GM12878 (cell line): Measurements from ENCODE around the gene ENOX2. TPM values are rescaled to one million over a fixed set of nuclear protein-coding genes. Genes with fewer than 3 reads are reported as not detected.

Experiments
- ATAC-seq: fragments of 200-7000 bp; cut with Tn5 transposase; 3 replicates; pipeline ENCODE4 v1.9.1; 2020; ENCODE audit warnings: mild to moderate bottlenecking, moderate library complexity
- BruUV-seq: library from RNA; stranded (reverse); fragments of 400-500 nt; replicated peaks from 2 replicates; lab custom pipeline; 2021; lab: Mats Ljungman, UMichigan
- CTCF ChIA-PET: fragments of 300-600 bp; sonication (Branson Sonifier 250); formaldehyde crosslinking; extraction: SDS; loops from one replicate; lab custom pipeline; 2021; ENCODE audit warnings: inconsistent platforms; lab: Yijun Ruan, JAX
- POLR2A ChIA-PET: fragments of 350-600 bp; formaldehyde crosslinking; extraction: SDS; loops from one replicate; lab custom pipeline; 2021; ENCODE audit warnings: inconsistent platforms; lab: Charles Lee
- RAD21 ChIA-PET: fragments of 300-600 bp; sonication (Branson Sonifier 250); formaldehyde crosslinking; loops from one replicate; lab custom pipeline; 2023; ENCODE audit warnings: antibody characterized with exemption; ENCODE audit not compliant: unreplicated experiment; lab: Charles Lee
- SMC1A ChIA-PET: fragments of 300-600 bp; sonication (Branson Sonifier 250); formaldehyde crosslinking; loops from one replicate; lab custom pipeline; 2023; ENCODE audit not compliant: unreplicated experiment, uncharacterized antibody; lab: Charles Lee
- DNase-seq: peaks from one replicate; pipeline ENCODE4 v3.0.0-alpha.2; 2011; ENCODE audit warnings: low read depth, low spot score
- FAIRE-seq: peaks from 3 replicates; lab custom pipeline; 2011; peaks lifted over from hg19 to GRCh38; lab: Jason Lieb, UNC
- H2AFZ ChIP-seq: 2 replicates; pipeline ENCODE4 v1.6.0; 2011; ENCODE audit warnings: low read depth, low read length, control low read depth; ENCODE audit not compliant: control insufficient read depth
- H3K27ac ChIP-seq: 2 replicates; pipeline ENCODE4 v1.5.1; 2011; ENCODE audit warnings: control low read depth; ENCODE audit not compliant: control insufficient read depth, insufficient read depth
- H3K27me3 ChIP-seq, 2 experiments: replicated peaks in 1 of 2; 2 replicates each; pipeline versions ENCODE4 v1.6.0 to v1.6.1; 2011; ENCODE audit warnings: low read length in 1 of 2; ENCODE audit not compliant: control insufficient read depth in 2 of 2, insufficient read depth in 2 of 2
- H3K36me3 ChIP-seq, 2 experiments: 2 replicates each; pipeline ENCODE4 v1.5.1; 2011; ENCODE audit warnings: low read length in 1 of 2; ENCODE audit not compliant: control insufficient read depth in 2 of 2, insufficient read depth in 2 of 2
- H3K4me1 ChIP-seq: 2 replicates; pipeline ENCODE4 v1.6.1; 2011; ENCODE audit warnings: mild to moderate bottlenecking, low read length, moderate library complexity, mixed read lengths; ENCODE audit not compliant: control insufficient read depth, insufficient read depth
- H3K4me2 ChIP-seq: 2 replicates; pipeline ENCODE4 v1.6.0; 2011; ENCODE audit warnings: control low read depth; ENCODE audit not compliant: control insufficient read depth, insufficient read depth
- H3K4me3 ChIP-seq: fragments of 200-600 bp; sonication (generic); 2 replicates; pipeline ENCODE4 v1.5.1; 2016
- H3K79me2 ChIP-seq: 2 replicates; pipeline ENCODE4 v1.6.0; 2011; ENCODE audit warnings: low read length; ENCODE audit not compliant: control insufficient read depth, insufficient read depth
- H3K9ac ChIP-seq: 2 replicates; pipeline ENCODE4 v1.8.0; 2011; ENCODE audit warnings: low read length, control low read depth, mixed read lengths; ENCODE audit not compliant: control insufficient read depth, insufficient read depth
- H3K9me3 ChIP-seq: replicated peaks from 3 replicates; pipeline ENCODE4 v1.5.1; 2011; ENCODE audit warnings: mild to moderate bottlenecking, low read length; ENCODE audit not compliant: control insufficient read depth, insufficient read depth
- H4K20me1 ChIP-seq: 2 replicates; pipeline ENCODE4 v1.6.0; 2011; ENCODE audit not compliant: control insufficient read depth, insufficient read depth
- BCLAF1 ChIP-seq: fragments of 450-650 bp; IDR thresholded peaks from 2 replicates; pipeline ENCODE4 v1.6.1; 2017; ENCODE audit warnings: antibody characterized with exemption, mild to moderate bottlenecking, moderate library complexity
- BMI1 ChIP-seq: fragments of 450-650 bp; IDR thresholded peaks from 2 replicates; pipeline ENCODE4 v1.6.1; 2016; ENCODE audit warnings: mild to moderate bottlenecking, moderate library complexity, borderline replicate concordance
- CHD2 ChIP-seq: IDR thresholded peaks from 2 replicates; pipeline ENCODE4 v1.6.1; 2011; ENCODE audit warnings: low read depth, low read length, improper control_type of control experiment, borderline replicate concordance
- ETV6 ChIP-seq, 2 experiments: fragments of 450-650 bp in 1 of 2; IDR thresholded peaks in 1 of 2; conservative IDR thresholded peaks in 1 of 2; 2 replicates each; pipeline ENCODE4 v1.6.1; 2014; ENCODE audit warnings: antibody characterized with exemption in 1 of 2, borderline replicate concordance in 1 of 2, low read depth in 1 of 2, mild to moderate bottlenecking in 1 of 2, moderate library complexity in 1 of 2
- FOXK2 ChIP-seq: fragments of 450-650 bp; IDR thresholded peaks from 2 replicates; pipeline ENCODE4 v1.6.1; 2017; ENCODE audit warnings: mild to moderate bottlenecking, moderate library complexity
- HDGF ChIP-seq: fragments of 450-650 bp; IDR thresholded peaks from 2 replicates; pipeline ENCODE4 v1.6.1; 2016; ENCODE audit warnings: antibody characterized with exemption
- JUND ChIP-seq: IDR thresholded peaks from 2 replicates; pipeline ENCODE4 v1.6.1; 2012; ENCODE audit warnings: low read depth, mild to moderate bottlenecking, low read length, improper control_type of control experiment, moderate library complexity
- KAT2A ChIP-seq: conservative IDR thresholded peaks from 2 replicates; pipeline ENCODE4 v1.6.1; 2011; ENCODE audit warnings: low read depth, low read length; ENCODE audit not compliant: control insufficient read depth
- LARP7 ChIP-seq: fragments of 450-650 bp; IDR thresholded peaks from 2 replicates; pipeline ENCODE4 v1.6.1; 2017; ENCODE audit warnings: mild to moderate bottlenecking
- NRF1 ChIP-seq: conservative IDR thresholded peaks from 2 replicates; pipeline ENCODE4 v1.6.1; 2011; ENCODE audit warnings: mild to moderate bottlenecking, low read depth, low read length, improper control_type of control experiment
- RELA ChIP-seq: fragments of 450-650 bp; IDR thresholded peaks from 2 replicates; pipeline ENCODE4 v1.8.0; 2014; ENCODE audit warnings: borderline replicate concordance; ENCODE audit not compliant: partially characterized antibody
- SIX5 ChIP-seq: IDR thresholded peaks from 2 replicates; pipeline ENCODE4 v1.6.1; 2011; ENCODE audit warnings: mild to moderate bottlenecking, low read depth, low read length, moderate library complexity; ENCODE audit not compliant: severe bottlenecking
- SMAD5 ChIP-seq: IDR thresholded peaks from 2 replicates; pipeline ENCODE4 v1.6.1; 2016; ENCODE audit warnings: antibody characterized with exemption, low read depth
- SRF ChIP-seq, 2 experiments: IDR thresholded peaks; 2 replicates each; pipeline ENCODE4 v1.6.1; 2011; ENCODE audit warnings: low read depth in 2 of 2, low read length in 2 of 2, mild to moderate bottlenecking in 1 of 2, moderate library complexity in 1 of 2
- ZNF207 ChIP-seq: fragments of 450-650 bp; IDR thresholded peaks from 2 replicates; pipeline ENCODE4 v1.6.1; 2014; ENCODE audit warnings: antibody characterized with exemption, mild to moderate bottlenecking, borderline replicate concordance
- ZNF687 ChIP-seq: fragments of 450-650 bp; IDR thresholded peaks from 2 replicates; pipeline ENCODE4 v1.6.1; 2017; ENCODE audit warnings: mild to moderate bottlenecking, moderate library complexity
- WGBS: methylation state at CpG from one replicate; pipeline ENCODE4 v1.1.6; 2016; ENCODE audit warnings: low lambda C conversion rate; ENCODE audit not compliant: insufficient replicate concordance, insufficient coverage; ENCODE audit errors: missing lambda C conversion rate; 5-methylcytosine and 5-hydroxymethylcytosine counted together
- in situ Hi-C: fragments of 300-500 bp; cut with MboI; formaldehyde crosslinking; loops from 9 replicates; pipeline ENCODE4 v1.14.3; 2018; ENCODE audit warnings: mixed read lengths
- intact Hi-C: fragments of 100-400 bp; cut with micrococcal nuclease; formaldehyde crosslinking; loops from one replicate; pipeline ENCODE4 v1.14.2; 2022; ENCODE audit not compliant: unreplicated experiment
- polyA plus RNA-seq, 11 experiments: library from polyadenylated mRNA; depleted of rRNA in 4 of 11; unstranded in 6 of 11; stranded (reverse) in 5 of 11; fragments of >200 nt; fragmentation: Nextera tagmentation in 4 of 11; fragmentation: Illumina TruSeq in 1 of 11; extraction: Ambion mirVana in 4 of 11; extraction: Trizol in 1 of 11; gene quantifications; 1 replicate in 1 of 11; 2 replicates in 10 of 11; pipeline versions ENCODE4 v1.2.1 to v1.2.3, GENCODE V29; 2011 to 2016; ENCODE audit warnings: inconsistent platforms in 2 of 11, missing spikeins in 2 of 11, low read depth in 1 of 11
- total RNA-seq, 4 experiments: library from RNA; depleted of rRNA in 3 of 4; stranded (reverse); fragments of >200 nt in 3 of 4; fragmentation: Illumina TruSeq in 1 of 4; extraction: Trizol in 1 of 4; gene quantifications; 2 replicates each; pipeline versions ENCODE4 v1.2.1 to v1.2.3, GENCODE V29; 2013 to 2021

The ENOX2 gene
- total and polyA plus RNA-seq, 10 of the 15 experiments (the other 5 are each of a cell fraction or from before 2014, with no cell fraction given), result 3.2 to 13.0 (median 7.7) TPM

GRCh38 chrX:130669233-130669632, 233.8 kb downstream of the ENOX2 start:
- no peaks in the 10 kb centered on the region for H3K79me2 ChIP-seq
- BruUV-seq, result no TSS peak
- POLR2A ChIA-PET, result no interaction called here
- no peaks in the 10 kb centered on the region; the same call in 2 of the 3 replicates for H3K9me3 ChIP-seq
- CTCF ChIA-PET, result no interaction called here
- no peaks in the 10 kb centered on the region for H3K27me3 ChIP-seq
- SMC1A ChIA-PET, result no interaction called here
- H3K27ac ChIP-seq, result no peak overlapping the region
- in situ Hi-C loops (no loop called here), intact Hi-C loops (no loop called here)
- no peak overlapping the region for H3K9ac ChIP-seq
- no peaks in the 10 kb centered on the region for H3K4me1 ChIP-seq
- H3K36me3 ChIP-seq, result no peaks in the 10 kb centered on the region
- ATAC-seq (no peak), FAIRE-seq (no peak), DNase-seq (no peak)
- RAD21 ChIA-PET, result no interaction called here
- H3K4me2 ChIP-seq, result no peak overlapping the region
- WGBS, result 36% methylated on average over 1 of the region's 1 CpG
- no peak overlapping the region for H3K4me3 ChIP-seq
- TF ChIP-seq HDGF (no peak), ZNF687 (no peak), ETV6 (conservative IDR thresholded peaks at IDR 0.05 in 1 of 2, IDR thresholded peaks at IDR 0.05 in 1 of 2; ENCODE audit: borderline replicate concordance in 1 of 2, low read depth in 1 of 2) (no peak), NRF1 (no peak), FOXK2 (no peak), SRF (IDR thresholded peaks at IDR 0.05; ENCODE audit: low read depth in 2 of 2, low read length in 2 of 2) (no peak), RELA (no peak), BMI1 (no peak), BCLAF1 (no peak), CHD2 (no peak), SIX5 (no peak), ZNF207 (no peak), SMAD5 (no peak), KAT2A (no peak), LARP7 (no peak), JUND (no peak)
- no peaks in the 10 kb centered on the region for H4K20me1 ChIP-seq
- no peak overlapping the region for H2AFZ ChIP-seq
